DMS79 (cell line): ENCODE measurements around the gene COL23A1.
"Not testable (repeated sequence)": the region's sequence is repeated elsewhere in the genome, so short reads cannot be mapped to it uniquely, and the experiment has no call there.

ENCODE experiments used
- DNase-seq: peaks from one replicate; lab custom pipeline; 2025; lab: John Stamatoyannopoulos, UW

Gene COL23A1

GRCh38 chr5:178238711-178239592 lies 351.2 kb downstream of the COL23A1 start:
- no peak for DNase-seq

GRCh38 chr5:178238313-178238635 lies 351.9 kb downstream of the COL23A1 start:
- no peak for DNase-seq

- DNase-seq = no peak
These were observed 352.5 kb downstream of the COL23A1 start for GRCh38 chr5:178237431-178238312.

GRCh38 chr5:178236679-178237078 lies 353.5 kb downstream of the COL23A1 start:
- no peak for DNase-seq

- no peak for DNase-seq
These were observed 354.1 kb downstream of the COL23A1 start for GRCh38 chr5:178236126-178236525.

DNA sequence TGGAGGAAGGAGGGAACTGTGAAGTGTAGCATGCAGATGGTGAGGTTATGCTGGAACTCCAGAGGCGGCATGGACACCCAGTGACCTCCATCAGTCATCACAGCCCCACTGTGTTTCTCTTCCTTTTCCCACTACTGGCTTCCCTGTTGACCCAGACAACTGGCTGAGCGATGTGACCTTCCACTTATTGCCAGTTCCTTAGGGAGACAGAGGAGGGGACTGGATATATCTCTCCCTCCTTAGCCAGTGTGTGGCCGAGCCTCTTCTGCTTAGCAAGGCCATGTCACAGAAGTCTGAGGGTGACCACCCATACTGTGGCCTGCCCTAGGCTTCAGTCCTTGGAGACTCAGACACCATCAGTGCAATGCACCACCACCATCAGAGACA lies 354.6 kb downstream of the COL23A1 start:
- no peak for DNase-seq

DNA sequence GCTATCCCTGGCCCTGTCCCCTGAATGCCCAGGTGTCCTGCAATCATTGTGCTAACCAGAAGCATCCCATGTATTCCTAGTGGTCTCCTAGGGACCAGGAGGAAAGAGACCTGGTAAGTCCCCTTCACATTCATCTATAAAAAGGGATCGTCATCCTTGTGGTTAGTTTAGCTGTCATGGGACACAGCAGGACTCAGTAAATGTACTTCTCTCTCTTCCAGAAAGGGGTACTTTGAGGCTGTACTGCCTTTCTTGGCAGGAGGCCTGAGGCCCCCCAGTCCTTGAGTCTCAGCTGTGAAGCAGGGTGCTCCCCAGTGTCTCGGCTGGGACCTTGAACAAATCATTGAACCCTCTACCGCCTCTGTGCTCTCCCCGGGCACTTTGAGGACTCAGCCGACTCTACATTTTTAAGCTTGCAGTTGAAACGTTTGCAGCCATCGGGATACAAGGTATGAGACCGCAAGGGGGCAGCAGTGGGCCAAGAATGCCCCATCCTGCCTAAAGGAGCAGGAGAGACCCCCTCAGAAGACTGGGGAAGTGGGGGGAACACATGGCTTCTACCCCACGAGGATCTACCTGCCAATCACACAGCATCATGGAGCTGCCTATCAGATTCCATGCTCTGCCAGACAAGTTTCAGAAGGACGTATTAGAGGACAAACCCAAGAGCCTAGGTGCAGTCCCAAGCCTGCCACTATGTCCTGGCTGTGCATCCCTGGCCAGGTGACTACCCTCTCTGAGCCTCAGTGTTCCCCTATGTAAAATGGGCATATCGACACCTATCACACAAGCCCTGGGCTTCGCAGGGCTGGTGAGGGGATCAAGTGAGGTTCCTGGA lies 355.2 kb downstream of the COL23A1 start:
- DNase-seq = no peak

DNA sequence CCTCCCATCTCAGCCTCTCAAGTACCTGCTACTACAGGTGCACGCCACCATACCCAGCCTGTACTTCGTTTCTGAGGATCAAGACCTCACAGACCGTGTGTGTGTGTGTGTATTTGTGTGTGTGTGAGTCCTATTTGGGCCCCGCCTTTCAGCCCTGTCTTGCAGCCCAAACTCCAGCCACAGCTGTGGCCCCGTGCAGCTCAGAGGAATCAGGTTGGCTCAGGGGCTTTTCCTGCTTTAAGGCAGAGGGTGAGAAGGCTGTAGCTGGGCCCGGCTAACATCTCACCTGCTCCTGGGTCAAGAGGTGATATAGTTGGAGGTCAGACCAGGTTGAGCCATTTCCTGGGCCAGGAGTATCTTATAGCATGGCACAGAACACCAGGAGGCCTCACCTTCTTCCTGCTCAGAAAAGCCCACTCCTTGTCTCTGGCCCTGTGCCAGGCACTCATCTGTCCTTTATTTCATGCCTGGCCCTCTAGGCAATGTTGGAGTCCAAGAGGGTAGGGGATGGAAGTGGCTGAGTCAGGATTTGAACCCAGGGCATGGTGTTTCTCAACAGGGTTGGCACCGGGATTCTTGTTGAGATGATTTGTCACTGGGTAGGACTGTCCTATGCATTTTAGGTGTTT lies 356.0 kb downstream of the COL23A1 start:
- DNase-seq = no peak

DNA sequence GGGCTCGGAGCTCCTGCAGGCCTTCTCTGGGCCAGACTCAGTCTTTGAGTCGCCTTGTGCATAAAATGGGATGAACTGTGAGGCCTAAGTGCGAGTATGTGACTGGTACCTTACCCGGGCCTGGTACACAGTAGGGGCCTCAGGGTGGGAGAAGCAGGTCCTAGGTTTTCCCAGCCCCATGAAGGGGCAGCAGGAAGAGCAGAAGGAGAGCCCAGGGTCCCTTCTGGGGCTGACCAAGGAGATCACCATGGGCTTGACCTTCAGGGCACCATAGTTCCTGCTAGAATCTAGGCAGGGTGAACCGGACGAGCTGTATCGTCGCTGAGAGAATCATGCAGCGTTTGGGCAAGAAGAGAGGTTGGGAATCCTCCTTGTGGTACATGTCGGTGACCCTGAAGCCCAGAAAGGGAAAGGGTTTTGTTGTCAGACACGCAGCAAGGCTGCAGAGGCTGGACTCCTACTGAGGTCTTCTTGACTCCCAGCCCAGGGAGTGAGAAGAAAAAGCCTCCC lies 357.2 kb downstream of the COL23A1 start:
- DNase-seq = no peak

DNA sequence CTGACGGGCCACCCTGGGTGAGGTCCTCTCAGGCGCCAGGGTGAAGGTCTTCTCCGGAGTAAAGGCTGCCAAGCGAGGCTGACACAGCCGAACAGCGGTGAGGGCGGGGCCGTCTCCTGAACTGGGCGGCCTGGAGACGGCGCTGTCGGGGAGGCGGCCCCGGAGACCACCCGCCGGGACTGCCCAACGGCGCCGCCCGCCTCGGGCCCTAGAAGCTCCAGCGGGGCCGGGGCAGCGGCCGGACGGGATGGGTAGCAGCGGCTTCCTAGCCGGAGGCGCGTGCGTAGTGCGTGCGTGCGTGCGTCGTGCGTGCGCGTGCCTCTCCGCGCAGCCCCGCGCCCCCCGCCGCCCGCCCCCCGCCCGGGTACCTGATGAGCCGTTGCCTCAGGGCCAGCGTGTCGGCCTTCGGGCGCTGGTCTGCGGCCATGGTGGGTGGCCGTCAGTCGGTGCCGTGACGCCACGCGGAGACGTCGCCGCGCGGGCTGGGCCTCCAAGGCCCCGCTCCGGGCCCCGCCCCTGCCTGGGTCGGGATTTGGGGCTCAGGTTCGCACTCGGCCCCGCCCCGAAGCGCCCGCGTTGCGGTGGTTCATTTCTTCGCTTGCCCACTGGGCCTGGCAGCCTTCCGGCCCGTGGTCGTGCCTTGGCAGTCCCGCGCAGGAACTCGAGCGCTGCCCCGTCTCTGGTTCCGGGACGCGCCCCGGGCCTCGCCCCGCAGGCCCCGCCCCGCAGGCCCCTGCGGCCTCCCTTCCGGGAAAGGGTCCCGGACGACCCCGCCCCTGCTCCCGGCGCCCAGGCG lies 357.9 kb downstream of the COL23A1 start, which contains the start of gene PHYKPL:
Gene PHYKPL, minus strand, starts transcription at position 679 of the 796 bp plus-strand sequence. Its CDS starts 252 bp downstream, at position 427.
- DNase-seq = peak; percentile 26

GRCh38 chr5:178231539-178232123 lies 358.6 kb downstream of the COL23A1 start:
- no peak for DNase-seq

DNA sequence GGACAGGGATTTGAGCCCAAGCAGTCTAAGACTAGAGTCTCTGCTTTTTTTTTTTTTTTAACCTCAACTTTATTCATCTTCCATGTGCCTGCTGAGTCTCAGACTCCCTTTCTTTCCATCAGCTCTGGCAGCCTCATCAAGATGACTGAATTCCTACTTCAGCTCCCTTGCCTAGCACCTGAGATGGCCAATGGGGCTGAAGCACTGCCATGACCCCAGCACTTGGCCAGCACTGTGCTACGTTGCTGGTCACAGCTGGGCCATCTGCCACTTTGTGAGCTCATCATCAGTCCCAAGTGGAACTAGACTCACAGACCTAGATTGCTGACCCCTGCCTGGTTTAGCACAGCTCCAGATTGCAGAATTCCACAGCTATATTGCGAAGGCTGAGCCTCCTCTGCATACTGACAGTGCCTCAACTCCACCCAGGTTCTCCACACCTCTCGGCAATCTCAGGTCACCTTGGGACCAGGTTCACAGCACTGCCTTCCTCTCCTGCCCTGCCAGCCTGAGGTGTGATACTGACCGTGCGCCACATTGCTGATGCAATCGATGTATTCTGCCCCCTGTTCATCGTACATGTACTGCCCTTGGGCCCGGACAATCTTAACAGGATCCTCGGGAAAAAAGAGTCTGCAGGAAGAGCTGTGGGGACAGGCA lies 359.2 kb downstream of the COL23A1 start:
- DNase-seq = no peak

DNA sequence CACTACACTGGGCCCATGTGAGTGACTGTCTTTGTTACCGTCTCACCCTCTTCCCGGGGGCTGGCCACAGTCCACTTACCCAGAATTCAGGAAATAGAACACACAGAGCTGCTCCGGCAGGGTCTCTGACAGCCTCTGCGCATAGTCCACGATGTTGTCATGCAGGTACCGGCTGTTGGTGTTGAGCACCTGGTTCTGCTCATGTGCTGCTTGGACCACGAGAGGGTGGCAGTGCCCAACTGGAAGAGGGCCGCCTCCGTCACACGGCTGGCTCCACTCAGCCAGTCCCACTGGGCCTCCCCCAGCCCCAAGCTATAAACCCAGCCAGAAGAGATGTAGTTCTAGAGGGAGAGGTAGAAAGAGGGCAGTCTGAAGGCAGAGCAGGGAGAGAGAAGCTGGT lies 360.3 kb downstream of the COL23A1 start:
- DNase-seq = no peak

DNA sequence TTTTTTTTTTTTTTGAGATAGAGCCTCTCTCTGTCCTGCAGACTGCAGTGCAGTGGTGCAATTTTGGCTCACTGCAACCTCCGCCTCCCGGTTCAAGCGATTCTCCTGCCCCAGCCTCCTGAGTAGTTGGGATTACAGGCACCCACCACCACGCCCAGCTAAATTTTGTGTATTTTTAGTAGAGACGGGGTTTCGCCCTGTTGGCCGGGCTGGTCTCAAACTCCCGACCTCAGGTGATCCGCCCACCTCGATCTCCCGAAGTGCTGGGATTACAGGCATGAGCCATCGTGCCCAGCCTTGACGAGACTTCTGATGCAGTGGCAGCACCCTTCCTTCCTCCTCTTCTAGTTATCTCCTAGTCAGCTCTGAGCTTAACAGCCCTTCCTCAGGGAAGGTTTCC lies 361.1 kb downstream of the COL23A1 start:
- not testable (repeated sequence) for DNase-seq

DNA sequence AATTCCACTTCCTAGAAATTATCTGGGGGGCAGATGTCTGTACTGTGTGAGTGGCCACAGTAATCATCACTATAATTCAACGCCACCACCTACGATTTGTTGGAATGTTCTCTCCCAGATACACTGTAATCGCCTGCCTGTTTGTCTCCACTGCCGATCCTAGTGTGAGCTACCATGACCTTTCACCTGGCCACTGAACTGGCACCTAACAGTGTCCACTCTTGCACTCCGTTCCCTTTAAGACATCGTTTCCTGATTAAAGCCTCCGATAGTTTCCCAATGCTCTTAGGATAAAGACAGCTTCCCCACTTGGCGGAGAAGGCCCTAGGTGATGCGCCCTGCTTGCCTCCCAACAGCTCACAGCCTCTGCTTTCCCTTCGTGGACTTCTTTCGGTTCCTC lies 361.6 kb downstream of the COL23A1 start:
- DNase-seq = no peak

DNA sequence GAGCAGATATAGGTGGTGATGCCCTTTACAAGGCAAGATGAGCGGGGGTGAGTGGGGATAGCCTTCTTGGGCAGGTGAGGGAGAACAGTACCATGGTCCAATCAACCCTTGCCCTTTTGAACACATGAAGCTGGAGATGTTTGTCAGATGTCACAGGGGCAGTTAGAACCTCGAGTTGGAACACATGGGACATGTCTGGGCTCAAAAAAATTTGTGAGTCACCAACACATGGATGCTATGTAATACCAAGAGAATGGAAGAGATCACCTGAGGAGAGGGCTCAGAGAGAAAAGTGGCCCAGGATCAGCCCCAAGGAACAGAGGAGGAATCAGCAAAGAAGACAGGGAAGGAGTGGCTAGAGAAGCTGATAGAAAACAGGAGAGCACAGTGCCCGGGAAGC lies 362.3 kb downstream of the COL23A1 start:
- DNase-seq = no peak

- no peak for DNase-seq
These were observed 363.0 kb downstream of the COL23A1 start for GRCh38 chr5:178227138-178227659.

DNA sequence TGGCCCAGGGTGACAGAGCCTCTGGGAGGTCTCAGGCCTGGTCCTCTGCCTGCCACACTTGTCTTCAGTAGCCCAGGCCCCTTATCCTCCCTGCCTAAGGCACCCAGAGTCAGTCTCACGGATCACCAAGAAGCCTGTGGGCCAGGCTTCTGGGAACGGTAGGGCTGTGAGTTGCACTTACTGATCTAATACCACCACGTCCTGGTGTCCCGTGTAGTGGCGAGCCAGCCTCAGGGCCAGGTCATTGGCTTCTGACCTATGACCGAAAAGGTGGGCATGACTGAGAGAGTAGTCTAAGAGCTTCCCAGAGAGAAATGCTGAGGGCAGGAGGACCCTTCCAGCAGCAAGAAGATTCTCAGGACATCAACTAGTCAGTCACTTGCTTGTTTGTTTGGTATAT lies 365.0 kb downstream of the COL23A1 start:
- no peak for DNase-seq

DNA sequence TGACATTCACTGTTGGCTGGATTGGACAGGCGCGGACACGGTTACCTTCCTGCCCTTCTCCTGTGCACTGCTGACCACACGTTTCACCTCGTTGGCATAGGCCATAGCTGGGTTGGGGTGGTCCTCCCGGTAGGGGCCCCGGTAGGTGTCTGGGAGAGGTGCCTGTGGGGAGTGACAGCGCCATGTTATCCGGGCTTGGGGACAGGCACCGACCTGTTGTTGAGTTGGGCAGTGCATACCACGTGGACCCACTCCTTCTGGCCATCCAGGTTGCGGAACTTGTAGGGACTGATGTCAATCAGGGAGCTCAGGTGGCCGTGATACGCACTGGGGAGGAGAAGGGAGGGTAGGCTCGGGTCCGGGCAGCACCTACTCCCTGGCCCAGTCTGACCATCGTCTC lies 365.8 kb downstream of the COL23A1 start:
- no peak for DNase-seq
